CD4-positive, alpha-beta T cell treated with Interleukin-1 beta for 1 hour (primary cell): Measurements from ENCODE around the gene LINC01488.

Experiments used
- DNase-seq, 2 donors: peaks; one replicate each; pipeline ENCODE4 v3.0.0-alpha.2; 2020 to 2022

Gene LINC01488

GRCh38 chr11:69533296-69534165 lies 52.1 kb downstream of the LINC01488 start:
- no peak for DNase-seq

GRCh38 chr11:69534166-69534530 lies 52.7 kb downstream of the LINC01488 start:
- DNase-seq: no peak

GRCh38 chr11:69535908-69536307 lies 54.4 kb downstream of the LINC01488 start:
- no peak for DNase-seq

GRCh38 chr11:69536406-69536805 lies 54.9 kb downstream of the LINC01488 start:
- DNase-seq: no peak

GRCh38 chr11:69537126-69537525 lies 55.7 kb downstream of the LINC01488 start:
- DNase-seq: no peak

GRCh38 chr11:69537855-69538640 lies 56.6 kb downstream of the LINC01488 start:
- no peak for DNase-seq

- no peak for DNase-seq
These were observed 57.4 kb downstream of the LINC01488 start for GRCh38 chr11:69538854-69539253.

- DNase-seq: peak; percentile 6 to 18
These were observed 58.1 kb downstream of the LINC01488 start for GRCh38 chr11:69539416-69540117.

GRCh38 chr11:69540118-69541000 lies 58.9 kb downstream of the LINC01488 start:
- no peak for DNase-seq

- DNase-seq: no peak
These were observed 59.5 kb downstream of the LINC01488 start for GRCh38 chr11:69541001-69541285.

GRCh38 chr11:69541501-69542313 lies 60.2 kb downstream of the LINC01488 start:
- DNase-seq: no peak

- DNase-seq: no peak
These were observed 61.1 kb downstream of the LINC01488 start for GRCh38 chr11:69542314-69543168.
